ENCODE data around the gene GLIS2.

Gene GLIS2

GRCh38 chr16:4298761-4299522 lies 16.9 kb upstream of the GLIS2 start:
- no peak for DNase-seq

GRCh38 chr16:4301177-4301576 lies 14.7 kb upstream of the GLIS2 start:
- no peak for DNase-seq

- DNase-seq = no peak
Measured at GRCh38 chr16:4301968-4302367, 13.9 kb upstream of the GLIS2 start.

- no peak for DNase-seq
Measured at GRCh38 chr16:4303973-4304372, 11.9 kb upstream of the GLIS2 start.

- DNase-seq = peak; percentile 32
Measured at GRCh38 chr16:4306470-4307214, 9.2 kb upstream of the GLIS2 start.

- peak; percentile 94 for DNase-seq
Measured at GRCh38 chr16:4307215-4308037, 8.4 kb upstream of the GLIS2 start.

- no peak for DNase-seq
Measured at GRCh38 chr16:4309102-4309832, 6.6 kb upstream of the GLIS2 start.

GRCh38 chr16:4309833-4310266 lies 6.0 kb upstream of the GLIS2 start:
- DNase-seq = peak; percentile 62

- no peak for DNase-seq
Measured at GRCh38 chr16:4313563-4314531, 2.0 kb upstream of the GLIS2 start.

- peak; percentile 15 for DNase-seq
Measured at GRCh38 chr16:4314532-4315185, 1.2 kb upstream of the GLIS2 start.

GRCh38 chr16:4316108-4316863 lies 419 bp downstream of the GLIS2 start:
- DNase-seq = no peak

- no peak for DNase-seq
Measured at GRCh38 chr16:4316864-4317531, 1.1 kb downstream of the GLIS2 start.

- no peak for DNase-seq
Measured at GRCh38 chr16:4317532-4318450, 1.9 kb downstream of the GLIS2 start.

GRCh38 chr16:4318451-4318910 lies 2.6 kb downstream of the GLIS2 start:
- DNase-seq = no peak

GRCh38 chr16:4318967-4319366 lies 3.1 kb downstream of the GLIS2 start:
- no peak for DNase-seq

GRCh38 chr16:4319454-4320421 lies 3.9 kb downstream of the GLIS2 start:
- DNase-seq = peak; percentile 59

- DNase-seq = no peak
Measured at GRCh38 chr16:4320571-4321137, 4.8 kb downstream of the GLIS2 start.

All from stimulated activated CD4-positive, alpha-beta T cell treated with anti-CD3 and anti-CD28 coated beads, Interleukin-4, amount 100 ng/mL, for 24 hours (primary cell).